ENCODE results near the gene SPNS3.

GRCh38 chr17:4436381-4436780, 2.6 kb downstream of the SPNS3 start:
- TF ChIP-seq, protein P1, sequence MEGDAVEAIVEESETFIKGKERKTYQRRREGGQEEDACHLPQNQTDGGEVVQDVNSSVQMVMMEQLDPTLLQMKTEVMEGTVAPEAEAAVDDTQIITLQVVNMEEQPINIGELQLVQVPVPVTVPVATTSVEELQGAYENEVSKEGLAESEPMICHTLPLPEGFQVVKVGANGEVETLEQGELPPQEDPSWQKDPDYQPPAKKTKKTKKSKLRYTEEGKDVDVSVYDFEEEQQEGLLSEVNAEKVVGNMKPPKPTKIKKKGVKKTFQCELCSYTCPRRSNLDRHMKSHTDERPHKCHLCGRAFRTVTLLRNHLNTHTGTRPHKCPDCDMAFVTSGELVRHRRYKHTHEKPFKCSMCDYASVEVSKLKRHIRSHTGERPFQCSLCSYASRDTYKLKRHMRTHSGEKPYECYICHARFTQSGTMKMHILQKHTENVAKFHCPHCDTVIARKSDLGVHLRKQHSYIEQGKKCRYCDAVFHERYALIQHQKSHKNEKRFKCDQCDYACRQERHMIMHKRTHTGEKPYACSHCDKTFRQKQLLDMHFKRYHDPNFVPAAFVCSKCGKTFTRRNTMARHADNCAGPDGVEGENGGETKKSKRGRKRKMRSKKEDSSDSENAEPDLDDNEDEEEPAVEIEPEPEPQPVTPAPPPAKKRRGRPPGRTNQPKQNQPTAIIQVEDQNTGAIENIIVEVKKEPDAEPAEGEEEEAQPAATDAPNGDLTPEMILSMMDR (IDR thresholded peaks at IDR 0.05 in 4 of 5, conservative IDR thresholded peaks at IDR 0.05 in 1 of 5): no peak
- TF ChIP-seq POLR2A (IDR thresholded peaks at IDR 0.05): no peak

All from gastrocnemius medialis (tissue), 4 donors.